Loucy (cell line): ENCODE data around the gene ATP10A.

ENCODE experiments used
- CTCF ChIP-seq: fragments of 200-600 bp; sonication (generic); conservative IDR thresholded peaks from 2 replicates; pipeline ENCODE4 v1.5.1; 2014; ENCODE audit warnings: mild to moderate bottlenecking, antibody characterized with exemption, low read length
- EZH2phosphoT487 ChIP-seq: fragments of 200-600 bp; IDR thresholded peaks from 2 replicates; pipeline ENCODE4 v1.6.1; 2018; ENCODE audit warnings: antibody characterized with exemption, mild to moderate bottlenecking, moderate library complexity, borderline replicate concordance

DNA sequence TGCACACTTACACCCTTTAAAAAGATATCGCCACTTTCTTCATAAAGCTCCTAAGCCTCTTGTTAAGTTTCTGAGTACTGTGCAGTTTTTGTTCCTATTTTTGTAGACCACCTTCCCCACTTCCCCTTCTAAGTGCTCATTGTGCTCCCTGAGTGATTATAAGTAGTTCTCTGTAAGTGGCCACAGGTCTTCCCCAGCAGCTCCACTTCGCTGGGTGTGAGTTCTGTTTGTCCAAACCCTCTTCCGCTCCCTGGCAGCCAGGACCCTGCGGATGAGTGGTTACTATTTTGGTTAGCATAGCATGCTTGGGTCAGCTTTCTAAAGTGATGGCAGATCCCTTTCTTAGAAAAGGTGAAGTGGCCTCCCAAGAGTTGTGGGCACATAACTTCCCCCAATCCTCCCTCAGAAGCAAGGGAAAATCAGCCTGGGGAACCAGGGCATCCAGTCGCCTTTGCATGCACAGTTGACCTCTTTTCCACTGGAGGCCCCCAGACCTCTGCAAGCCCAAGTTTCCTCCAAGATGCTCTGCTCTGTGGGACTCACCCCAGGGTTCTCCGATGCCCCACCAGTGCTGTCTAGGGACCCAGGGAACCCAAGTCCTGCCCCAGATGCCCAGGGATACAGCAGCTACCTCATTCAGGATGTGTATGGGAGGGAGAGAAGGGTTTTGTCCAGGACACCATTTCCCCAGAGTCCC lies 69.6 kb downstream of the ATP10A start:
- TF ChIP-seq CTCF (no peak), EZH2phosphoT487 (no peak)
